OCI-M2 (cell line): ENCODE data around the gene SLF1.

Experiments used
- DNase-seq: peaks from one replicate; lab custom pipeline; 2025; ENCODE audit not compliant: unreplicated experiment; lab: John Stamatoyannopoulos, UW

The SLF1 gene

GRCh38 chr5:94707359-94707758 lies 88.9 kb downstream of the SLF1 start:
- DNase-seq: no peak

GRCh38 chr5:94709277-94709676 lies 90.8 kb downstream of the SLF1 start:
- no peak for DNase-seq

GRCh38 chr5:94711785-94712184 lies 93.3 kb downstream of the SLF1 start:
- DNase-seq: no peak

- DNase-seq: no peak
Observed at GRCh38 chr5:94715768-94716167, 97.3 kb downstream of the SLF1 start.

- no peak for DNase-seq
Observed at GRCh38 chr5:94725142-94725541, 106.7 kb downstream of the SLF1 start.

GRCh38 chr5:94731471-94731870 lies 113.0 kb downstream of the SLF1 start:
- no peak for DNase-seq

- DNase-seq: no peak
Observed at GRCh38 chr5:94736498-94736897, 118.0 kb downstream of the SLF1 start.

- no peak for DNase-seq
Observed at GRCh38 chr5:94740286-94740685, 121.8 kb downstream of the SLF1 start.

GRCh38 chr5:94742852-94743251 lies 124.4 kb downstream of the SLF1 start:
- no peak for DNase-seq

GRCh38 chr5:94744906-94745305 lies 126.4 kb downstream of the SLF1 start:
- no peak for DNase-seq

GRCh38 chr5:94745786-94746730 lies 127.6 kb downstream of the SLF1 start:
- DNase-seq: no peak

GRCh38 chr5:94746731-94747124 lies 128.3 kb downstream of the SLF1 start:
- DNase-seq: no peak
